ENCODE data around the gene HINT1. TPM values are rescaled to one million over a fixed set of nuclear protein-coding genes. Genes with fewer than 3 reads are reported as not detected.
"Not testable (repeated sequence)": the region's sequence is repeated elsewhere in the genome, so short reads cannot be mapped to it uniquely, and the experiment has no call there.

HINT1 gene
- total RNA-seq, 1 experiment from 2014 or later: 393 TPM

DNA sequence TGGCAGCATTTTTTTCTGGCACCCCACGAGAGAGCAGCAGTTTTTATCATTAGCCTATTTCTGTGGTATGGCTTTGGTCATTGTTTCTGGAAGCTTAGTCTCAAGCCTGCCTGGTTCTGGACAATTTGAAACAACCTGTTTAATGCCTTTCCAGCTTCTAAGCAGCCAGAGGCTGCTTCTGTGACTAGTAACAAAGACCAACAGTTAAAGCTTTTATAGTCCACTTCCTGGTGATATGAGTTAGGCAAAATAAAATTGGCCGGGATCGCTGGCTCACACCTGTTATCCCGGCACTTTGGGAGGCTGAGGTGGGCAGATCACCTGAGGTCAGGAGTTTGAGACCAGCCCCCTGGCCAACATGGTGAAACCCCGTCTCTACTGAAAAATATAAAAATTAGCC lies 29.7 kb upstream of the HINT1 start:
- ChIA-PET CTCF (no interaction called here), POLR2A (ENCODE audit: low non-redundant PET) (no interaction called here)
- Histone ChIP-seq H3K27me3 (replicated peaks; ENCODE audit: insufficient read depth, low read depth, low read length, poor library complexity) (no peaks in the 10 kb centered on the region), H3K27ac (ENCODE audit: low read depth, low read length, poor library complexity, severe bottlenecking) (no peak overlapping the region), H3K36me3 (ENCODE audit: insufficient read depth, low read length, poor library complexity, severe bottlenecking) (no peaks in the 10 kb centered on the region), H3K4me1 (ENCODE audit: insufficient read depth, low read length, poor library complexity, severe bottlenecking) (no peaks in the 10 kb centered on the region), H3K9me3 (ENCODE audit: low read depth, low read length, poor library complexity, severe bottlenecking) (no peaks in the 10 kb centered on the region), H3K4me3 (ENCODE audit: low read depth, low read length, poor library complexity, severe bottlenecking) (no peak overlapping the region)
- DNase-seq (ENCODE audit: low spot score): no peak
- intact Hi-C loops (cut with micrococcal nuclease; ENCODE audit: unreplicated experiment): no loop called here
- no TSS peak for BruUV-seq (replicated peaks)
- TF ChIP-seq EZH2 (IDR thresholded peaks at IDR 0.05; ENCODE audit: borderline replicate concordance, low read depth, low read length, poor library complexity, severe bottlenecking): no peak
- TF ChIP-seq, protein P1, sequence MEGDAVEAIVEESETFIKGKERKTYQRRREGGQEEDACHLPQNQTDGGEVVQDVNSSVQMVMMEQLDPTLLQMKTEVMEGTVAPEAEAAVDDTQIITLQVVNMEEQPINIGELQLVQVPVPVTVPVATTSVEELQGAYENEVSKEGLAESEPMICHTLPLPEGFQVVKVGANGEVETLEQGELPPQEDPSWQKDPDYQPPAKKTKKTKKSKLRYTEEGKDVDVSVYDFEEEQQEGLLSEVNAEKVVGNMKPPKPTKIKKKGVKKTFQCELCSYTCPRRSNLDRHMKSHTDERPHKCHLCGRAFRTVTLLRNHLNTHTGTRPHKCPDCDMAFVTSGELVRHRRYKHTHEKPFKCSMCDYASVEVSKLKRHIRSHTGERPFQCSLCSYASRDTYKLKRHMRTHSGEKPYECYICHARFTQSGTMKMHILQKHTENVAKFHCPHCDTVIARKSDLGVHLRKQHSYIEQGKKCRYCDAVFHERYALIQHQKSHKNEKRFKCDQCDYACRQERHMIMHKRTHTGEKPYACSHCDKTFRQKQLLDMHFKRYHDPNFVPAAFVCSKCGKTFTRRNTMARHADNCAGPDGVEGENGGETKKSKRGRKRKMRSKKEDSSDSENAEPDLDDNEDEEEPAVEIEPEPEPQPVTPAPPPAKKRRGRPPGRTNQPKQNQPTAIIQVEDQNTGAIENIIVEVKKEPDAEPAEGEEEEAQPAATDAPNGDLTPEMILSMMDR (conservative IDR thresholded peaks at IDR 0.05; ENCODE audit: low read depth, low read length): no peak

DNA sequence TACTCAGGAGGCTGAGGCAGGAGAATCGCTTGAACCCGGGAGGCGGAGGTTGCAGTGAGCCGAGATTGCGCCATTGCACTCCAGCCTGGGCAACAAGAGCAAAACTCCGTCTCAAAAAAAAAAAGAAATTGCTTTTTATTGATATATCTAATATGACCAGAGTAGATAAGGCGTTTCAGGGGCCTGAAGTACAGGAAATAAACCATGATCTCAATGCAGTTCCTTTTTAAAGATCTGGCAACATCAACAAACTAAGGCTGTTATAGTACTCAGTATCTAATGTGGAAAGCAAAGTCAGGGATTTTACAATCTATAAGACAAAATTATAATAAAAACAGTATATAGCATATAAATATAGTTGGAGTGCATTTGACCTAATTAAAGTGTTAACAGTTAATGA lies 28.8 kb upstream of the HINT1 start:
- H3K27ac ChIP-seq (ENCODE audit: low read depth, low read length, poor library complexity, severe bottlenecking); POLR2A ChIA-PET (ENCODE audit: low non-redundant PET); BruUV-seq (replicated peaks); intact Hi-C loops (cut with micrococcal nuclease; ENCODE audit: unreplicated experiment); H3K27me3 ChIP-seq (replicated peaks; ENCODE audit: insufficient read depth, low read depth, low read length, poor library complexity); H3K9me3 ChIP-seq (ENCODE audit: low read depth, low read length, poor library complexity, severe bottlenecking); H3K4me3 ChIP-seq (ENCODE audit: low read depth, low read length, poor library complexity, severe bottlenecking); H3K4me1 ChIP-seq (ENCODE audit: insufficient read depth, low read length, poor library complexity, severe bottlenecking); DNase-seq (ENCODE audit: low spot score); H3K36me3 ChIP-seq (ENCODE audit: insufficient read depth, low read length, poor library complexity, severe bottlenecking); CTCF ChIA-PET: not testable (repeated sequence)

DNA sequence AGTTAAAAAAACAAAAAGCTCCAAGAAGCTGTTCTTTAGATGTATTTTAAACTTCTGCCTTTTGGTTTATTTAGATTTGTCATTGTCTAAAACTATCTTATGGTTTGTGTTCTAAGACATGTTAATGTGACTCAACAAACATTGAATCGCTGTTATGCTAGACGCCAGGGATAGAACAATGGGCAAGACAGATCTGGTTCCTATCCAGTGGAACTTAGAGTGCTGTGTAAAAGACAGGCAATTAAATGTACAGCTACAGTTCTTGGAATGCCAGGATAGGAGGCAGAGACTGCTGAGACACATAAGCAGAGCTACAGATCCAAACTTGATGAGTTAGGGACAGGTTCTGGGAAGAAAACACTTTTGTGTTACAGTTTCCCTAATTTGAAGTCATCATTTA lies 28.1 kb upstream of the HINT1 start:
- POLR2A ChIA-PET (ENCODE audit: low non-redundant PET): no interaction called here
- Histone ChIP-seq H3K27ac (ENCODE audit: low read depth, low read length, poor library complexity, severe bottlenecking) (no peak overlapping the region), H3K36me3 (ENCODE audit: insufficient read depth, low read length, poor library complexity, severe bottlenecking) (no peaks in the 10 kb centered on the region), H3K9me3 (ENCODE audit: low read depth, low read length, poor library complexity, severe bottlenecking) (no peaks in the 10 kb centered on the region), H3K4me1 (ENCODE audit: insufficient read depth, low read length, poor library complexity, severe bottlenecking) (no peaks in the 10 kb centered on the region), H3K27me3 (replicated peaks; ENCODE audit: insufficient read depth, low read depth, low read length, poor library complexity) (no peaks in the 10 kb centered on the region), H3K4me3 (ENCODE audit: low read depth, low read length, poor library complexity, severe bottlenecking) (no peak overlapping the region)
- CTCF ChIA-PET: no interaction called here
- no peak for DNase-seq (ENCODE audit: low spot score)
- intact Hi-C loops (cut with micrococcal nuclease; ENCODE audit: unreplicated experiment): no loop called here
- no TSS peak for BruUV-seq (replicated peaks)
- TF ChIP-seq EZH2 (IDR thresholded peaks at IDR 0.05; ENCODE audit: borderline replicate concordance, low read depth, low read length, poor library complexity, severe bottlenecking): no peak
- TF ChIP-seq, protein P1 (conservative IDR thresholded peaks at IDR 0.05; ENCODE audit: low read depth, low read length): no peak

DNA sequence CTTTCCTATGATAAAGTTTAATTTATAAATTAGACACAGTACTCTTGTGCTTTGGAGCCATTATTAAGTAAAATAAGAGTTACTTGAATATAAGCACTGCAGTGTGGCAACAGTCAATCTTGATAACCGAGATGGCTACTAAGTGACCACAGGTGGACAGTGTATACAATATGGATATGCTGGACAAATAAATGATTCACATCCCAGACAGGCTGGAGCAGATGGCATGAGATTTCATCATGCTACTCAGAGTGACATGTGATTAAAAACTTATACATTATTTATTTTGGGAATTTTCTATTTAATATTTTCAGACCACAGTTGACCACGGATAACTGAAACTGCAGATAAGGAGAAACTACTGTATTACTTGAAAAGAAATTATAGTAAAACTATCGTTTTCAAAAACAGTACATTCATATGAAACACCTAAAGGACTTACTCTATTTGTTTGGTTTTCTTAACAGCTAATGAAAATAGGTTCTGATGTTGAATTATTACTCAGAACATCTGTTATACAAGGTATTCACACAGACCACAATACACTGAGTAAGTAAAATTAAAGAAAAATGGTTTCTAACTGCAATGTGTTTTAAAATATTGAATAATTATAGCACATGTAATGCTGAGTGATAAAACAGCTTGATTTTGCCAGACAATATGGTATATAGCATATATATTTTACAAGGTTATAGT lies 21.7 kb upstream of the HINT1 start:
- POLR2A ChIA-PET (ENCODE audit: low non-redundant PET): no interaction called here
- BruUV-seq (replicated peaks): no TSS peak

More for the DNA sequence above, 21.7 kb upstream of the HINT1 start:
- CTCF ChIA-PET: no interaction called here
- Histone ChIP-seq H3K27ac (ENCODE audit: low read depth, low read length, poor library complexity, severe bottlenecking) (no peak overlapping the region), H3K4me3 (ENCODE audit: low read depth, low read length, poor library complexity, severe bottlenecking) (no peak overlapping the region), H3K27me3 (replicated peaks; ENCODE audit: insufficient read depth, low read depth, low read length, poor library complexity) (no peaks in the 10 kb centered on the region), H3K9me3 (ENCODE audit: low read depth, low read length, poor library complexity, severe bottlenecking) (no peaks in the 10 kb centered on the region), H3K36me3 (ENCODE audit: insufficient read depth, low read length, poor library complexity, severe bottlenecking) (no peaks in the 10 kb centered on the region), H3K4me1 (ENCODE audit: insufficient read depth, low read length, poor library complexity, severe bottlenecking) (no peaks in the 10 kb centered on the region)
- no peak for DNase-seq (ENCODE audit: low spot score)
- intact Hi-C loops (cut with micrococcal nuclease; ENCODE audit: unreplicated experiment): no loop called here
- TF ChIP-seq, protein P1 (conservative IDR thresholded peaks at IDR 0.05; ENCODE audit: low read depth, low read length): no peak
- no peak for TF ChIP-seq EZH2 (IDR thresholded peaks at IDR 0.05; ENCODE audit: borderline replicate concordance, low read depth, low read length, poor library complexity, severe bottlenecking)
